HUES48 (cell line): ENCODE results near the gene IL21R.
"Not testable (repeated sequence)": the region's sequence is repeated elsewhere in the genome, so short reads cannot be mapped to it uniquely, and the experiment has no call there.

Source experiments
- H3K27ac ChIP-seq: one replicate; pipeline ENCODE4 v1.7.0; 2013; ENCODE audit warnings: low read depth, low read length, inconsistent platforms
- H3K27me3 ChIP-seq: 2 replicates; pipeline ENCODE4 v1.6.1; 2013; ENCODE audit warnings: mild to moderate bottlenecking, low read length; ENCODE audit not compliant: control insufficient read depth, insufficient read depth
- H3K36me3 ChIP-seq: 2 replicates; pipeline ENCODE4 v1.6.1; 2013; ENCODE audit warnings: low read length; ENCODE audit not compliant: control insufficient read depth, insufficient read depth
- H3K4me1 ChIP-seq: 2 replicates; pipeline ENCODE4 v1.6.1; 2013; ENCODE audit warnings: mild to moderate bottlenecking, low read length; ENCODE audit not compliant: control insufficient read depth, insufficient read depth
- H3K4me3 ChIP-seq: 2 replicates; pipeline ENCODE4 v1.5.1; 2013; ENCODE audit warnings: mild to moderate bottlenecking, low read depth, low read length
- H3K9ac ChIP-seq: 2 replicates; pipeline ENCODE4 v1.6.1; 2013; ENCODE audit warnings: mild to moderate bottlenecking, low read depth, low read length, moderate library complexity
- H3K9me3 ChIP-seq: 2 replicates; pipeline ENCODE4 v1.6.1; 2013; ENCODE audit warnings: low read length; ENCODE audit not compliant: control insufficient read depth, insufficient read depth

IL21R gene

GRCh38 chr16:27448532-27449433 lies 46.8 kb downstream of the IL21R start:
- Histone ChIP-seq H3K4me1 (no peaks in the 10 kb centered on the region), H3K27me3 (no peaks in the 10 kb centered on the region), H3K36me3 (no peaks in the 10 kb centered on the region), H3K9ac (no peak overlapping the region), H3K9me3 (peaks cover 11% of the 10 kb centered on the region), H3K27ac (no peak overlapping the region), H3K4me3 (no peak overlapping the region)

- no peak overlapping the region for H3K9ac ChIP-seq
Measured at GRCh38 chr16:27449434-27450195, 47.6 kb downstream of the IL21R start.

GRCh38 chr16:27450196-27450549 lies 48.2 kb downstream of the IL21R start:
- Histone ChIP-seq H3K9me3 (no peaks in the 10 kb centered on the region), H3K9ac (no peak overlapping the region), H3K36me3 (no peaks in the 10 kb centered on the region), H3K27ac (no peak overlapping the region), H3K4me1 (no peaks in the 10 kb centered on the region), H3K4me3 (no peak overlapping the region), H3K27me3 (no peaks in the 10 kb centered on the region)

More at GRCh38 chr16:27449434-27450195, 47.6 kb downstream of the IL21R start:
- H3K27me3 ChIP-seq: no peaks in the 10 kb centered on the region
- H3K9me3 ChIP-seq: peaks cover 2% of the 10 kb centered on the region; the same call in 1 of the 2 replicates
- no peak overlapping the region for H3K27ac ChIP-seq
- no peaks in the 10 kb centered on the region for H3K36me3 ChIP-seq
- no peak overlapping the region for H3K4me3 ChIP-seq
- H3K4me1 ChIP-seq: no peaks in the 10 kb centered on the region

GRCh38 chr16:27452569-27453493 lies 50.9 kb downstream of the IL21R start:
- Histone ChIP-seq H3K4me1 (no peaks in the 10 kb centered on the region), H3K27me3 (no peaks in the 10 kb centered on the region), H3K9ac (no peak overlapping the region), H3K9me3 (no peaks in the 10 kb centered on the region), H3K36me3 (no peaks in the 10 kb centered on the region), H3K27ac (no peak overlapping the region), H3K4me3 (no peak overlapping the region)

- Histone ChIP-seq H3K4me1 (no peaks in the 10 kb centered on the region), H3K9me3 (no peaks in the 10 kb centered on the region), H3K36me3 (no peaks in the 10 kb centered on the region), H3K27ac (no peak overlapping the region), H3K4me3 (no peak overlapping the region), H3K9ac (no peak overlapping the region), H3K27me3 (no peaks in the 10 kb centered on the region)
Measured at GRCh38 chr16:27453494-27453825, 51.5 kb downstream of the IL21R start.

- peaks cover 18% of the 10 kb centered on the region for H3K36me3 ChIP-seq
- no peaks in the 10 kb centered on the region for H3K27me3 ChIP-seq
- H3K4me3 ChIP-seq: no peak overlapping the region
- no peaks in the 10 kb centered on the region for H3K4me1 ChIP-seq
- H3K9me3 ChIP-seq: no peaks in the 10 kb centered on the region
- no peak overlapping the region for H3K9ac ChIP-seq
- H3K27ac ChIP-seq: no peak overlapping the region
Measured at GRCh38 chr16:27455700-27456099, 53.7 kb downstream of the IL21R start.

GRCh38 chr16:27457605-27457900 lies 55.6 kb downstream of the IL21R start:
- not testable (repeated sequence) for H3K9ac ChIP-seq, H3K4me3 ChIP-seq, H3K27ac ChIP-seq, H3K27me3 ChIP-seq, H3K9me3 ChIP-seq, H3K4me1 ChIP-seq
- peaks cover 36% of the 10 kb centered on the region for H3K36me3 ChIP-seq

- H3K4me1 ChIP-seq: no peaks in the 10 kb centered on the region
- no peaks in the 10 kb centered on the region for H3K9me3 ChIP-seq
- no peak overlapping the region for H3K27ac ChIP-seq
- H3K4me3 ChIP-seq: no peak overlapping the region
- no peaks in the 10 kb centered on the region for H3K27me3 ChIP-seq
- no peak overlapping the region for H3K9ac ChIP-seq
- H3K36me3 ChIP-seq: peaks cover 43% of the 10 kb centered on the region
Measured at GRCh38 chr16:27458258-27458657, 56.3 kb downstream of the IL21R start.

- H3K36me3 ChIP-seq: peaks cover 52% of the 10 kb centered on the region
- H3K27me3 ChIP-seq: no peaks in the 10 kb centered on the region
Measured at GRCh38 chr16:27458987-27459688, 57.2 kb downstream of the IL21R start.

GRCh38 chr16:27460213-27460612 lies 58.2 kb downstream of the IL21R start:
- Histone ChIP-seq H3K27me3 (no peaks in the 10 kb centered on the region), H3K9me3 (no peaks in the 10 kb centered on the region), H3K4me3 (no peak overlapping the region), H3K9ac (no peak overlapping the region), H3K36me3 (peaks cover 63% of the 10 kb centered on the region), H3K4me1 (no peaks in the 10 kb centered on the region), H3K27ac (no peak overlapping the region)

More at GRCh38 chr16:27458987-27459688, 57.2 kb downstream of the IL21R start:
- Histone ChIP-seq H3K4me1 (no peaks in the 10 kb centered on the region), H3K9me3 (no peaks in the 10 kb centered on the region), H3K4me3 (no peak overlapping the region), H3K27ac (no peak overlapping the region), H3K9ac (no peak overlapping the region)
